Hematopoietic multipotent progenitor cell treated with erythropoietin and hydrocortisone succinate and interleukin-3 and kit ligand, for 15 days (in vitro differentiated cells): ENCODE results near the gene RBM38.
A peak's percentile ranks its signal among the peaks of the same experiment; 100 is the strongest.
"Not testable (repeated sequence)": the region's sequence is repeated elsewhere in the genome, so short reads cannot be mapped to it uniquely, and the experiment has no call there.

Source experiments
- DNase-seq: peaks from one replicate; pipeline ENCODE4 v3.0.0-alpha.2; 2015; ENCODE audit warnings: low spot score

Gene RBM38

DNA sequence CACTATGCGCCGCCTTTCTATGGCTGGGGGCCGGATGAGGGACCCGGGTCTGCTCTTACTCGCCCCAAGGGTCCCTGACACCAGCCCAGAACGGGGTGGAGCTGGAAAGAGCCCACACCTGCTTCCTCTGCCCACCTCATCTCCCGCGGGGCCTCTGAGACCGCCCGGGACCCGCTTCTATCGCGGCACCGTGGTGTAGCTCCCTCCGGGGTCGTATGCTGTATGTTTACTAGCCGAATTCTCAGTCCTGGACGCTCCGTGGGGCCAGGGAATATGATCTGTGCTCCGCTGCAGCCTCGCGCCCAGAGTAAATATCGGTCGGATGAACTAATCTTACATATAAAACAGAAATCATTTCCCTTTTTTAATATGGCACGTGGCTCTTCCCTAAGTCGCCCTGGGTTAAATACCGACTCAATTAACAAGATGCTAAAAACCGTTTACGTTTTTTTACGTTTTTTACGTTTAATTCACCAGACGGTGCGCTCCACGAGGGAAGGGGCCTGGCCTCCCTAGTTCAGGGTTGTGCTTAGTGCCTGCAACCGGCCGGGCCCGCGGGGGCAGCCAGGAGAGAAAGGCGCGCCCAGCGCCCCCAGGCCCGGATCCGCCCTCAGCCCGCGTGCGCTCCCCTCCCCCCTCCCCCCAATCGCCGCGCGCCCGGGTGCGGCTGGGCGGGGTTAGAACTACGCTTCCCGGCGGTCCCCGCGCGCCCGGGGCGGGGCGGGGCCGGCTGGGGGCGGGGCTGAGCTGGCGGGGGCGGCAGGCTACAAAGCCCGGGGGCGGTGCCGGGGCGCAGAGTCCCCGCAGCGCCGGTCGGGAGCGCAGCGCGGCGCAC, at the start of gene RBM38:
Gene RBM38 (plus strand): TSS at position 793 of the 835 bp plus-strand sequence. CDS start 186 bp downstream, outside the sequence.
- DNase-seq, result peak; percentile 86

DNA sequence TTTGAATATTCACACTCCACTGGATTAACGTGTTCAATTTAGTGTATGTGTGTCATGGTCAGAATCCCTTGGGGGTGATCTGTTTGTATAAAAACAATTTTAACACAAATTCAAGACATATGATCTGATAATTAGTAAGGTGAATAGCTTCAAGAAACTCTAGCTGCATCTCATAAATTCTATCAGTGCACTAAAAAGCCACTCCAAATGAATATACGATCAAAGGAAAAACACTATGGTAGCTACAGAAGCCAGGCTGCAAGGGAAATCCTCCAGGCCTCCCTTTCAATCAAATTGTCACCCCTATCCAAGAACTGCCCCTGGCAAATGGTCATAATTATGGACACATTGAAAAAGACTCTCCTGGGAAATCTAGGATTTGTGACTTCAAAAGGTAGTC, 49.5 kb upstream of the RBM38 start:
- no peak for DNase-seq

DNA sequence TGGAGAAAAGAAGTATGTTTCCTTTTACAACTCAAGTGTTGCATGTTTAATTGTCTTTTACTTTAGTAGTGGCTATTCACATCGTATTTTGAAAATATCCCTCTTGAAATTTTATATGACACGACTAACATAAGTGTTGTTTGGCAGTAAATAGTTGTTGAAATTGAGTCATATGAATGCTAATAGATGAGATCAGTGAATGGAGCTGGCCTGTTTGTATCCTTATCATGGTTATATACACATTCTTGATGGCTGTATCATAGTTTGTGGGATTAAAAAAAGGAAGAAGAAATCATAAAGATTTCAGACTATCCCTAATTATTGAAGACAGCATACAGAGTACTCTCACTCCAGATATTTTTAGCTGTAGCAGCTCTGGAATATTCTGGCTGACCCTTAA, 48.4 kb upstream of the RBM38 start:
- DNase-seq, result no peak

DNA sequence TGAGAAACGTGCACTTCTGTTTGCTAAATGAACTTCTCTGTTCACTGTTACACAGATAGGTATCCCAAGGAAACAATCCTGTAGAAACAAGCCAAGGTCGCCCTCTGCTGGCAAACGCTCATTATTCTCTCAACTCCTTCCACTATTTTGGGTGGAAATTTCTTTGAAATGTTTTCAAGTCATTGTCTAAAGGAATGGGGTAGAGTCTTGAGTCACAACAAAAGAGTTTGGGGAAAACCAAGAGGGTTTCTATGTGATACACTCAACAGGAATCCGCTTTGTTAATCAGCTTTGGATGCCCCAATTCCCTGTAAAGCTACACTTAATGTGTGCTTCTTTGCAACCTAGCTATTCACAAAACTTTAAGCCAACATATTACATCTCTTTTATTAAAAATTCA, 44.7 kb upstream of the RBM38 start:
- DNase-seq, result peak; percentile 65

DNA sequence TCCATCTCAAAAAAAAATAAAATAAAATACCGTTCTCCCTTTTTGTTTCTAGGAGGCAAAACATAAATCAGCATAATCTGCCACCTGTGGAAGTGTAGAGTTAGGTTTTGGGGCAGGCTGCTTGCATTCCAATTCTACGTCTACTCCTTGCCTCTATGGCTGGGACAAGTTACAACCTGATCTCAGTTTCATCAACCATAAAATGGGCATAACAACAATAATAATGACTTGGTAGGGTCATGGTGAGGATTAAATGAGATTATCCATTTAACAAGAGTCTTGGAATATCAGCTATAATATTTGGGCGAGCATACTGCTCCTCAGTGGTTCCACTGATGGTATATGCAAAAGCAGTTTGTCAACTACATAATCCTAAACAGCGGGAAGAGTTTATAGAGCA, 43.8 kb upstream of the RBM38 start:
- no peak for DNase-seq

DNA sequence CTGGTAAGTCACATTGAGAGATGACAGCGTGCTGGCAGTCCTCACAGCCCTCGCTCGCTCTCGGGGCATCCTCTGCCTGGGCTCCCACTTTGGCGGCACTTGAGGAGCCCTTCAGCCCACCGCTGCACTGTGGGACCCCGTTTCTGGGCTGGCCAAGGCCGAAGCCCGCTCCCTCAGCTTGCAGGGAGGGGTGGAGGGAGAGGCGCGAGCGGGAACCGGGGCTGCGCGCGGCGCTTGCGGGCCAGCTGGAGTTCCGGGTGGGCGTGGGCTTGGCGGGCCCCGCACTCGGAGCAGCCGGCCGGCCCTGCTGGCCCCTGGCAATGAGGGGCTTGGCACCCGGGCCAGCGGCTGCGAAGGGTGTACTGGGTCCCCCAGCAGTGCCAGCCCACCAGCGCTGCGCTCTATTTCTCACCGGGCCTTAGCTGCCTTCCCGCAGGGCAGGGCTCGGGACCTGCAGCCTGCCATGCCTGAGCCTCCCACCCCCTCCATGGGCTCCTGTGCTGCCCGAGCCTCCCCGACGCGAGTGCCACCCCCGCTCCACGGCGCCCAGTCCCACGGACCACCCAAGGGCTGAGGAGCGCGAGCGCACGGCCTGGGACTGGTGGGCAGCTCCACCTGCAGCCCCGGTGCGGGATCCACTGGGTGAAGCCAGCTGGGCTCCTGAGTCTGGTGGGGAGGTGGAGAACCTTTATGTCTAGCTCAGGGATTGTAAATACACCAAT, 42.8 kb upstream of the RBM38 start:
- DNase-seq, result not testable (repeated sequence)

DNA sequence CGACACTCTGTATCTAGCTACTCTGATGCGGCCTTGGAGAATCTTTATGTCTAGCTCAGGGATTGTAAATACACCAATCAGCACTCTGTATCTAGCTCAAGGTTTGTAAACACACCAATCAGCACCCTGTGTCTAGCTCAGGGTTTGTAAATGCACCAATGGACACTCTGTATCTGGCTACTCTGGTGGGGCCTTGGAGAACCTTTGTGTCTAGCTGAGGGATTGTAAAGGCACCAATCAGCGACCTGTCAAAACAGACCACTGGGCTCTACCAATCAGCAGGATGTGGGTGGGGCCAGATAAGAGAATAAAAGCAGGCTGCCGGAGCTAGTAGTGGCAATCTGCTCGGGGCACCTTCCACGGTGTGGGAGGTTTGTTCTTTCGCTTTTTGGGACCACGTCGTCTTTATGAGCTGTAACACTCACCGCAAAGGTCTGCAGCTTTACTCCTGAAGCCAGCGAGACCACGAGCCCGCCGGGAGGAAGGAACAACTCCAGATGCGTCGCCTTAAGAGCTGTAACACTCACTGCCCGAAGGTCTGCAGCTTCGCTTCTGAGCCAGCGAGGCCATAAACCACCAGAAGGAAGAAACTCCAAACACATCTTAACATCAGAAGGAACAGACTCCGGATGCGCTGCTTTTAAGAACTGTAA, 42.1 kb upstream of the RBM38 start:
- not testable (repeated sequence) for DNase-seq

DNA sequence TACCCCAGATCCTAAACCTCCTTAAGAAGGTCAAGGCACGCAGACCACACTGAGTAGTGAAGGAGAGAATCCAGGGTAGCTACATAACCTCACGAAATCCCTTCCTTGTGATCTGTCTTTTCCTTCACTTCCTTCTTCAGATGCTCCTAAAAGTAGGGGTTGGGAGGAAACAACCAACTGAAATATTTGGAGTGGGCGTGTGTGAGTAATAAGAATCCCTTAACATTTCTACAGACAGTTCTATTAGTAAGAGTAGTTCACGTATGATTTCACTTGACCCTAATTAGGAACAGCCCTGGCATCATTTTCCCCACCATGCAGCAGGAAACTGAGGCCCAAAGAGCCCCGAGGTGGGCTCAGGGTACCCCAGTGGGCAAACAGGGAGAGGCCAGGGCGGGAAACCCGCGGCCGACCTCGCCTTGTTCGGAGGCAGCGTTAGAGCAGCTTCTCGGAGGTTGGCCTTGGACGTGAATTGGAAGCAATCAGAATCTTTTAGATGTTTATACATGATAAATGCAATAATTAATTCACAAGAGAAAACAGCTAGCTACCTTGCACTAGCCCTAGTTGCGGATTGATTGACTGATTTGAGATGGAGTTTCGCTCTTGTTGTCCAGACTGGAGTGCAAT, 41.0 kb upstream of the RBM38 start:
- DNase-seq, result no peak

DNA sequence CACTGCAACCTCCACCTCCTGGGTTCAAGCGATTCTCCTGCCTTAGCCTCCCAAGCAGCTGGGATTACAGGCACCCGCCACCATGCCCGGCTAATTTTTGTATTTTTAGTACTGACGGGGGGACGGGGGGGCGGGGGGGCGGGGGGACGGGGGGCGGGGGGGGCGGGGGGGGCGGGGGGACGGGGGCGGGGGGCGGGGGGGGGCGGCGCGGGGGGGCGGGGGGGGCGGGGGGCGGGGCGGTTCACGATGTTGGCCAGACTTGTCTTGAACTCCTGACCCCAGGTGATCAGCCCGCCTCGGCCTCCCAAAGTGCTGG, 40.5 kb upstream of the RBM38 start:
- not testable (repeated sequence) for DNase-seq

DNA sequence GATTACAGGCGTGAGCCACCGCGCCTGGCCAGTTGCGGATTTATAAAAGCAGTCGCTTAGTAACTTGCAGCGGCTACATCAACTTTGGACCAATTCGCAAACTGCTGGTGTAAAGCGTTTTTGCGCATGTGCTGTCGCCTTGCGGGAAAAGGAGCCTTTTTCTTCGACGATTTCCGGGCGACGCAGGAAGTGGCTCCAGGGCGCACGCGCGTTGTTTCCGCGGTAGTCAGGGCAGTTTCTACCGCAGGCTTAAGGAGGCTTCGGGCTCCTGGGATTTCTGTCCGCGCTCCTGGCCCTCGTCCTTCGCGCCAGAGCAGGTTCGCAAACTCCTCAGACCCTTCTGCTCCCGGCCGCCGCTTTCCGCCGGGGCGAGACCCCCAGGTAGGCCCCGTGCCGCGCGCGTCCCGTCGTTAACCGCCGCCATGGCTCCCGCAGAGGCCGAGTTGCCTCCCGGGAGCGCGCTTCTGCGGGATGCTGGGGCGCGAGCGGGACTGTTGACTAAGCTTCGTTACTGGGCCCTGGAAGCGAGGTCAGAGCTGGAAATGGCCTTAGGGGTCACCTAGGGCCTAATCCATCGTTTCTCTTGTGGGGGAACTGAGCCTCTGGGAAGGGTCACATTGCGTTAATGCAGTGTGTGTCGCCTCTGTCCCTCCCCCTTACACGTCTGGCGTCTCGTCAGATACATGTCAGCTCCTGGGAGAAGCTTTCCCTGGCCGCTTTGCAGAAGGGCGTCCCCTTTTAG, 40.0 kb upstream of the RBM38 start, which contains the start of gene RAE1:
Gene RAE1 (plus strand): TSS at position 214 of the 742 bp plus-strand sequence. CDS start 2,784 bp downstream, outside the sequence.
- DNase-seq, result peak; percentile 88

DNA sequence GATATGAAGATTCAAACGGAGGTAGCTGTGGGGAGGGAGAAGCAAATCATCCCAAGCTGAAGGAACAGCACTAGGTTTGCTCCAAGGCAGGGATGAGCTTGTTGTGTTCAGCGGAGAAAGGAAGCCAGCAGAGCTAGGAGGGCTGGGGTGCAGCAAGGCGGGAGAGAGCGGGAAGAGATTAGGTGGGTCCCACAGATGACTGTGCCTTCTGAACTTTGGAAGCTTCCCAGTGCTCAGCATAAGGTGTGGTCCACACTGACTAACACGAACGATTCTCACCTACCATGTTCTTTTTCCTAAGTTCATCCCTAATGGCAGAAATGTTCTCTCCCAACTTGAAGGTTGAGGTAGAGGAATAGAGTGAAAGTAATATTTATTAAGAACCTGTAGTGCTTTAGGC, 38.9 kb upstream of the RBM38 start:
- no peak for DNase-seq

DNA sequence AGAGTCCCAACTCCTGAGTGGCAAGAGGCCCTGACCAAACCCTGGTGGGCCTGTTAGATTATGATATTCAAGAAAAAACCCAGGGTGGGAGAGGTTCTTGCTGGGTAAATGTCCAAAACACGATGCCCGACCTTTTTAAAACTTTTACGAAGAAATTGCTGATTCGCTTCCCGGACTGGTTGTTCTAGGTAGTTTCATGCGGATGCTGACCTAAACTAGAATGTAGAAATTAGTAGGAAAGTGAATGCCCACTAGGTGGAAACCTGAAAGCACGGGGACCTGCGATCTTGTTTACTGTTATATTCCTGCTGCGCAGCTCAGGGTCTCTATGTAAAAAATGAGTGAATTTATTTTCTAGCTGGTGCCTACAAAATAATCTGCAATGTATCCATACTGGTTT, 37.8 kb upstream of the RBM38 start:
- no peak for DNase-seq

DNA sequence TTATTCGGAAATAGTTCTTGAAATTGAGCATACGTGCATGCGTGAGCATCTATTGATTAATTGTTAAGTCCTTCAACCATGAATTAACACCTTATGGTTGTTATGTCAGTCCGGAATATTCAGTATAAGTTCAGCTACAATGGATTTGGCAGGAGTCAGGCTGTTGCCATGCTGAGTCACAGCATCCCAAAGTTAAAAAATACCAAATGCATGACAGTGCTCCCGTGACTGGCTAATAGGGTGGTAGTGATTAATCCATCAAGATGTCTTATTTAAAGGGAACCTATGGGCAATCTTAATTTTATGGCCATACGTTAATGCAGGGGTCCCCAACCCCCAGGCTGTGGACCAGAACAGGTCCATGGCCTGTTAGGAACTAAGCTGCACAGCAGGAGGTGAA, 29.7 kb upstream of the RBM38 start:
- no peak for DNase-seq

DNA sequence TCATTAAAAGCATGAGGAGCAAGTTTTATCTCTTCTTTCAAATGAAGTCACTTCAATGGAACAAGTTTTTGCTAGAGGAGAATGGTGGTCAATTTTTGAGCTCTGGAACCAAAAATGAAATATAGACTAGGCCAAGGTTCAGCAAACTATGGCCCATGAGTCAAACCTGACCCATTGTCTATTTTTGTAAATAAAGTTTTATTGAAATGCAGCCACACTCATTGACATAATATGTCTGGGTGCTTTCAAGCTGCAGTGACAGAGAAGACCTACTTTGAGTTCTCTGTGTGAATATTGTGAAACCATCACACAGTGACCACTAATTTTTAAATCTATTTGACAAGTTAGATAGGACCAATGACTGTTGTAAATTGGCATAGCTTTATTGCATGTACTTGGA, 26.7 kb upstream of the RBM38 start:
- no peak for DNase-seq

DNA sequence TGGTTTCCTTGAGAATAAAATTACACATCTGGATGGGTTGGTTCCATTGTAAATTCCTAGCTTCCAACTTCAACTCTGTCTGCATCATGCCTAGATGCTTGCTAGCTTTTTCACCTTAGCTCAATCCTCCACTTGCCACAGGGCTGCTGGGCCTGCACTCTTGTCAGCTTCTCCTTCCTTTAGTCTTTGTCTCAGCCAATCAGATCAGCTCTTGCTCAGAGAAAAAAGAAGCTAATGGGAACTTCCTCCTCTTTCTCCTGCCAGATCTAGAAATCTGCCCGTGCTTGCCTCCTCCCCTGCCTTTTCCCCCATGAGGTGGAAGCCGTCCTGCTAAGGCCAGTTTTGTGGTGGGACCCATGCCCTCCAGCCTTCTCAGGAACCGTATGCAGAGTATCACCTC, 21.6 kb upstream of the RBM38 start:
- no peak for DNase-seq

DNA sequence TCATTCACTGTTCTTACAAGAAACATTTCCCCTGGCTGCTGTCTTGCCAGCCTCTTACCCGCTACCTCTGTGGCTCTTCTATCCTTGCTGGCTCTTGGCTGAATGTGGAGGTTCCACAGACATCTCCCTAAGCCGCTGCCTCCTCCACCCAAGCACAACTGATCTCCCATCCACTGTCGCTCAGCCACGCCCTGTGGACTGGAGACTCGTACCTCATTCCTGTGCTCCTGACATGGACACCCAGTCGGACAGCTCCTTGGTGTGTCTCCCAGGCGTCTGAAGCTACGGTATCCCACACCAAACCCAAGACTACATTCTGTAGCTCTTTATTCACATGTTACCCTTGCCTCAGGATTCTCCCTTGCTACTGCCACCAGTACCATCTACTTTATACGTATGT, 20.9 kb upstream of the RBM38 start:
- DNase-seq, result no peak

DNA sequence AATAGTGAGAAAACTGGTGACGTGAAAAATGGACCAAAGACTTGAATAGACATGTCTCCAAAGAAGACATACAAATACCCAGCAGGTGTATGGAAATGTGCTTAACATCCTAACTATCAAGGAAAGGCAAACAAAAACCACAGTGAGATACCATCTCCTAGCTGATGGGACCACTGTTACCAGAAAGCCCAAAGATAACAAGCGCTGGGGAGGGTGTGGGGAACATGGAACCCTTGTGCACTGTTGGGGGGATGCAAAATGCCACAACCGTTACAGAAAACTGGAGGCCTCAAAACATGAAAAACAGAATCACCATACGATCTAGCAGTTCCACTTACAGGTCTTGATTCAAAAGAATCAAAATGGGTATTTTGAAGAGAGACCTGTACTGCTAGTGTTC, 19.8 kb upstream of the RBM38 start:
- DNase-seq, result no peak

DNA sequence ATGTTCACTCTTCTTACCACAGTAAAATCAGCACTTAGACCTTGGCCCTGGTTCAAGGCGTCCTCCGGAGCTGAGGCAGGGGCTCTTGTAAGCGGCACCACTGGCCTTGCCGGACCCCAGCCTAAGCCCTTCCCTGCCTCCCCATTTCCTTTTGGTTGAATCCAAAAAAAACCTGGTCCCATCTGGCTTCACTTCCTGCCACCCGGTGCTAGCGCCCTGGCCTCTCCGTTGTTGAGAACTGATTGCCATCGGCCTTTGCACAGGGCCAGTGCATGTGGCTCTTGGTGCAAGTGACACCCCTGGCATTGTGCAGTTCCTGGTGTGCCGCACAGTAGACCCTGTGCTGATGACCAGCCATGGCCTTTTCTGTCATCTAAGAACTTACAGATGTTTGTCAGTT, 19.0 kb upstream of the RBM38 start:
- DNase-seq, result no peak

DNA sequence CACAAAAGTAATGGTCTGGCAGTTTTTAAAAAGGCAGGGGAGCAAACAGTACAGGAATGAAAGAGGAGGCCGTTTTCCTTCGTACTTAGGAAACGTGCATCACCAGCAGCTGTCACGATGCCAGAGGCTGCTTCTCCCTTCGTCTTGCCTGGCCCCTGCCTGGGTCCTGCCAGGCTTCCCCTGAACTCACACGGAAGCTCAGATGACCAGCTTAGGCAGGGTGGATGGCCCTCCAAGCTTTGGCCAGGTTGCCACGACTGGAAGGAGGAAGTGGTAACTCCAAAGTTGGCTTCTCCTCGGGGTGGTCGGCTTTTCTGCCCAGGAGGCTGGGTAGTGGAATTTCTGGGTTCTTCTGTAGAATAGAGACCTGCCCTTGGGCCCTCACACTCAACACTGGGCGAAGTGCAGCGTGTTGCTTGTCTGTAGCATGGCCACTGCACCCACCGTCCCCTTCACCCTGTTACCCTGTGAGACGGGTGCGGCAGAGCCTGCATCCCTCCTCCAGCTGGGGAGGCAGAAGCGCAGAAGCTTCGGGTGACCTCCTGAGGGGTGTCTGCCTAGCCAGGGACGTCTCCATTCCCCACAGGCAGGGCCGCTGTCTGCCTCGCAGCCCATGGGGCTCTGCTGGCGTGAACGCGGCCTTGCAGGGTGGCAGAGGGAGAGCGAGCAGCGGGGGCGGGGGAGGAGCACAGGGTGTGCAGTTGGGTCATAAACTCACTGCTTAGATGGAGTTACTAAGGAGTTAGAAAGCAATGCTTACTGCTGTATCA, 18.4 kb upstream of the RBM38 start:
- DNase-seq, result no peak

DNA sequence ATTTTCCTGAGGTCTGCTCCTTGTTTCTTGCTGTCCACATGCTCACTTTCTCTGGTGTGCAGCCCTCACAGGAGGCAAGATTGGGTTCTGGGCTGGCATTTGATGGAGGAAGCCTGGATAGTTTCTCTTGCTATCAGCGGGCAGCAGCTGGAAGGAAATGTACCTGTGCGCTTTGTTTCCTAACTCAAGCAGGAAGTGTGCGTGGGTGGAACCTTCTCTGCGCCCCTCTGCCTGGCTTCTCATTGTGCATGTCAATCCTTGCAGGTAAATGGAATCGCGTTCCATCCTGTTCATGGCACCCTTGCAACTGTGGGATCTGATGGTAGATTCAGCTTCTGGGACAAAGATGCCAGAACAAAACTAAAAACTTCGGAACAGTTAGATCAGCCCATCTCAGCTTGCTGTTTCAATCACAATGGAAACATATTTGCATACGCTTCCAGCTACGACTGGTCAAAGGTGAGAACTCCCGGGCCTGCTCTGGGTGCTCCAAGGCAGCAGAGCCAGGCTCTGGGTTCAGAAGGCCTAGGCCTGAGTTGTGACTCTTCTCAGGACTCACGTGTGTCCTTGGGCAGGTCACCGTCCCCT, 16.8 kb upstream of the RBM38 start:
- DNase-seq, result no peak
